Natural killer cell treated with Interleukin-12 subunit alpha and Interleukin-12 subunit beta and Interleukin-15 and Interleukin-18, amount 100 ng/mL, for 72 hours (primary cell): ENCODE results near the gene PSMD1. TPM values are rescaled to one million over a fixed set of nuclear protein-coding genes. Genes with fewer than 3 reads are reported as not detected.

Source experiments
- ATAC-seq, 2 donors: fragments of 150-1000 bp; cut with Tn5 transposase in 1 of 2; sonication (Bioruptor Pico), chemical (Tn5 transposase) in 1 of 2; 2 replicates each; pipeline ENCODE4 v1.10.0; 2021
- DNase-seq: peaks from one replicate; pipeline ENCODE4 v3.0.0; 2022; ENCODE audit warnings: low spot score
- H3K27ac Mint-ChIP-seq, 2 donors: 1 replicate in 1 of 2; 2 replicates in 1 of 2; pipeline ENCODE4 v1.8.0; 2022; ENCODE audit warnings: mixed read lengths in 2 of 2, mild to moderate bottlenecking in 1 of 2, moderate library complexity in 1 of 2
- H3K27me3 Mint-ChIP-seq, 2 donors: 1 replicate in 1 of 2; 2 replicates in 1 of 2; pipeline ENCODE4 v1.8.0; 2022; ENCODE audit warnings: mixed read lengths in 2 of 2
- H3K36me3 Mint-ChIP-seq: one replicate; pipeline ENCODE4 v1.8.0; 2022; ENCODE audit warnings: mixed read lengths
- H3K4me1 Mint-ChIP-seq, 2 donors: 1 replicate in 1 of 2; 2 replicates in 1 of 2; pipeline ENCODE4 v1.8.0; 2022; ENCODE audit warnings: low read depth in 2 of 2, mixed read lengths in 2 of 2, mild to moderate bottlenecking in 1 of 2
- H3K4me3 Mint-ChIP-seq: one replicate; pipeline ENCODE4 v1.8.0; 2022; ENCODE audit warnings: mixed read lengths
- H3K9me3 Mint-ChIP-seq: 2 replicates; pipeline ENCODE4 v1.8.0; 2022; ENCODE audit warnings: mixed read lengths
- total RNA-seq, 2 donors: library from RNA; stranded (reverse); gene quantifications; one replicate each; pipeline ENCODE4 v1.2.3, GENCODE V29; 2022

Gene PSMD1
- total RNA-seq, 2 donors from 2014 or later: 151 to 153 TPM

- Mint-ChIP-seq H3K4me1 (no peaks in the 10 kb centered on the region), H3K36me3 (peaks cover 27% of the 10 kb centered on the region)
Measured at GRCh38 chr2:231144896-231145295, 88.2 kb downstream of the PSMD1 start.

GRCh38 chr2:231146665-231147064 lies 90.0 kb downstream of the PSMD1 start:
- no peak overlapping the region for H3K27ac Mint-ChIP-seq
- H3K36me3 Mint-ChIP-seq: peaks cover 27% of the 10 kb centered on the region
- no peaks in the 10 kb centered on the region for H3K4me1 Mint-ChIP-seq
- H3K9me3 Mint-ChIP-seq: no peaks in the 10 kb centered on the region
- DNase-seq: no peak
- H3K27me3 Mint-ChIP-seq: no peaks in the 10 kb centered on the region
- no peak overlapping the region for H3K4me3 Mint-ChIP-seq
- ATAC-seq: no peak

More at GRCh38 chr2:231144896-231145295, 88.2 kb downstream of the PSMD1 start:
- H3K27me3 Mint-ChIP-seq: no peaks in the 10 kb centered on the region
- no peak overlapping the region for H3K4me3 Mint-ChIP-seq
- no peak for ATAC-seq
- no peak for DNase-seq
- H3K27ac Mint-ChIP-seq: no peak overlapping the region
- H3K9me3 Mint-ChIP-seq: no peaks in the 10 kb centered on the region

- Mint-ChIP-seq H3K9me3 (no peaks in the 10 kb centered on the region), H3K36me3 (peaks cover 16% of the 10 kb centered on the region), H3K4me3 (no peak overlapping the region), H3K4me1 (no peaks in the 10 kb centered on the region), H3K27ac (no peak overlapping the region), H3K27me3 (no peaks in the 10 kb centered on the region)
- DNase-seq (no peak), ATAC-seq (no peak)
Measured at GRCh38 chr2:231152800-231153557, 96.3 kb downstream of the PSMD1 start.

GRCh38 chr2:231159306-231159705 lies 102.6 kb downstream of the PSMD1 start:
- Mint-ChIP-seq H3K4me3 (no peak overlapping the region), H3K4me1 (peaks cover 0 to 2% of the 10 kb centered on the region in 2 donors), H3K36me3 (no peaks in the 10 kb centered on the region), H3K27ac (peak overlapping the region in 1 of 2 donors; percentile 45), H3K9me3 (no peaks in the 10 kb centered on the region), H3K27me3 (no peaks in the 10 kb centered on the region)
- DNase-seq (no peak), ATAC-seq (no peak)

GRCh38 chr2:231160701-231161100 lies 104.0 kb downstream of the PSMD1 start:
- Mint-ChIP-seq H3K27ac (no peak overlapping the region), H3K36me3 (no peaks in the 10 kb centered on the region)

GRCh38 chr2:231161252-231161839 lies 104.7 kb downstream of the PSMD1 start:
- DNase-seq (no peak), ATAC-seq (peak in 1 of 2 donors; percentile 54)
- H3K9me3 Mint-ChIP-seq: no peaks in the 10 kb centered on the region
- H3K4me1 Mint-ChIP-seq: peaks cover 0 to 2% of the 10 kb centered on the region in 2 donors
- H3K27me3 Mint-ChIP-seq: no peaks in the 10 kb centered on the region
- no peak overlapping the region for H3K4me3 Mint-ChIP-seq
- no peak overlapping the region for H3K27ac Mint-ChIP-seq
- H3K36me3 Mint-ChIP-seq: peaks cover 2% of the 10 kb centered on the region

More at GRCh38 chr2:231160701-231161100, 104.0 kb downstream of the PSMD1 start:
- H3K27me3 Mint-ChIP-seq: no peaks in the 10 kb centered on the region
- DNase-seq (no peak), ATAC-seq (no peak)
- H3K4me3 Mint-ChIP-seq: no peak overlapping the region
- H3K9me3 Mint-ChIP-seq: no peaks in the 10 kb centered on the region
- peaks cover 0 to 2% of the 10 kb centered on the region in 2 donors for H3K4me1 Mint-ChIP-seq

- Mint-ChIP-seq H3K27me3 (no peaks in the 10 kb centered on the region), H3K36me3 (peaks cover 8% of the 10 kb centered on the region), H3K4me1 (peaks cover 0 to 2% of the 10 kb centered on the region in 2 donors), H3K9me3 (no peaks in the 10 kb centered on the region), H3K27ac (no peak overlapping the region), H3K4me3 (no peak overlapping the region)
- no peak for ATAC-seq
- DNase-seq: no peak
Measured at GRCh38 chr2:231161877-231162329, 105.2 kb downstream of the PSMD1 start.

- ATAC-seq (no peak), DNase-seq (no peak)
- Mint-ChIP-seq H3K4me1 (peaks cover 0 to 2% of the 10 kb centered on the region in 2 donors), H3K27ac (no peak overlapping the region), H3K27me3 (no peaks in the 10 kb centered on the region), H3K36me3 (peaks cover 18% of the 10 kb centered on the region), H3K4me3 (no peak overlapping the region), H3K9me3 (no peaks in the 10 kb centered on the region)
Measured at GRCh38 chr2:231163011-231163410, 106.3 kb downstream of the PSMD1 start.

- H3K27ac Mint-ChIP-seq: no peak overlapping the region
- ATAC-seq (no peak), DNase-seq (no peak)
- no peaks in the 10 kb centered on the region for H3K9me3 Mint-ChIP-seq
- H3K4me1 Mint-ChIP-seq: peaks cover 0 to 2% of the 10 kb centered on the region in 2 donors
- no peak overlapping the region for H3K4me3 Mint-ChIP-seq
- H3K27me3 Mint-ChIP-seq: no peaks in the 10 kb centered on the region
- peaks cover 22% of the 10 kb centered on the region for H3K36me3 Mint-ChIP-seq
Measured at GRCh38 chr2:231163414-231164095, 106.9 kb downstream of the PSMD1 start.

GRCh38 chr2:231167745-231168459 lies 111.2 kb downstream of the PSMD1 start:
- H3K4me3 Mint-ChIP-seq: no peak overlapping the region

GRCh38 chr2:231168460-231169139 lies 111.9 kb downstream of the PSMD1 start:
- H3K9me3 Mint-ChIP-seq: no peaks in the 10 kb centered on the region
- no peak for DNase-seq
- ATAC-seq: no peak
- H3K36me3 Mint-ChIP-seq: peaks cover 36% of the 10 kb centered on the region
- H3K27me3 Mint-ChIP-seq: no peaks in the 10 kb centered on the region
- no peak overlapping the region for H3K4me3 Mint-ChIP-seq
- H3K4me1 Mint-ChIP-seq: no peaks in the 10 kb centered on the region
- H3K27ac Mint-ChIP-seq: peak overlapping the region in 1 of 2 donors; percentile 23

More at GRCh38 chr2:231167745-231168459, 111.2 kb downstream of the PSMD1 start:
- Mint-ChIP-seq H3K27me3 (no peaks in the 10 kb centered on the region), H3K36me3 (peaks cover 36% of the 10 kb centered on the region), H3K9me3 (no peaks in the 10 kb centered on the region), H3K4me1 (no peaks in the 10 kb centered on the region), H3K27ac (peak overlapping the region in 1 of 2 donors; percentile 23)
- ATAC-seq: no peak
- DNase-seq: no peak

- Mint-ChIP-seq H3K36me3 (peaks cover 36% of the 10 kb centered on the region), H3K9me3 (no peaks in the 10 kb centered on the region)
Measured at GRCh38 chr2:231169488-231169887, 112.8 kb downstream of the PSMD1 start.

GRCh38 chr2:231170055-231170454 lies 113.4 kb downstream of the PSMD1 start:
- no peaks in the 10 kb centered on the region for H3K27me3 Mint-ChIP-seq
- no peaks in the 10 kb centered on the region for H3K9me3 Mint-ChIP-seq
- no peaks in the 10 kb centered on the region for H3K4me1 Mint-ChIP-seq
- DNase-seq (no peak), ATAC-seq (no peak)
- H3K27ac Mint-ChIP-seq: no peak overlapping the region
- H3K36me3 Mint-ChIP-seq: peaks cover 36% of the 10 kb centered on the region
- no peak overlapping the region for H3K4me3 Mint-ChIP-seq

More at GRCh38 chr2:231169488-231169887, 112.8 kb downstream of the PSMD1 start:
- DNase-seq: no peak
- ATAC-seq: no peak
- Mint-ChIP-seq H3K4me1 (no peaks in the 10 kb centered on the region), H3K27ac (no peak overlapping the region), H3K27me3 (no peaks in the 10 kb centered on the region), H3K4me3 (no peak overlapping the region)
